ENCODE measurements around the gene PCARE.

- TF ChIP-seq, protein P1, sequence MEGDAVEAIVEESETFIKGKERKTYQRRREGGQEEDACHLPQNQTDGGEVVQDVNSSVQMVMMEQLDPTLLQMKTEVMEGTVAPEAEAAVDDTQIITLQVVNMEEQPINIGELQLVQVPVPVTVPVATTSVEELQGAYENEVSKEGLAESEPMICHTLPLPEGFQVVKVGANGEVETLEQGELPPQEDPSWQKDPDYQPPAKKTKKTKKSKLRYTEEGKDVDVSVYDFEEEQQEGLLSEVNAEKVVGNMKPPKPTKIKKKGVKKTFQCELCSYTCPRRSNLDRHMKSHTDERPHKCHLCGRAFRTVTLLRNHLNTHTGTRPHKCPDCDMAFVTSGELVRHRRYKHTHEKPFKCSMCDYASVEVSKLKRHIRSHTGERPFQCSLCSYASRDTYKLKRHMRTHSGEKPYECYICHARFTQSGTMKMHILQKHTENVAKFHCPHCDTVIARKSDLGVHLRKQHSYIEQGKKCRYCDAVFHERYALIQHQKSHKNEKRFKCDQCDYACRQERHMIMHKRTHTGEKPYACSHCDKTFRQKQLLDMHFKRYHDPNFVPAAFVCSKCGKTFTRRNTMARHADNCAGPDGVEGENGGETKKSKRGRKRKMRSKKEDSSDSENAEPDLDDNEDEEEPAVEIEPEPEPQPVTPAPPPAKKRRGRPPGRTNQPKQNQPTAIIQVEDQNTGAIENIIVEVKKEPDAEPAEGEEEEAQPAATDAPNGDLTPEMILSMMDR (IDR thresholded peaks at IDR 0.05) = no peak
- TF ChIP-seq POLR2A (IDR thresholded peaks at IDR 0.05) (no peak), POLR2AphosphoS5 (IDR thresholded peaks at IDR 0.05) (no peak)
These were observed 21.1 kb downstream of the PCARE start for GRCh38 chr2:29053223-29053622.

Data from prostate gland (tissue), 2 donors.